ENCODE results near the gene MAG. TPM values are rescaled to one million over a fixed set of nuclear protein-coding genes. Genes with fewer than 3 reads are reported as not detected.

The MAG gene
- total RNA-seq, 2 donors from 2014 or later: 13.9 TPM; not detected in 1

DNA sequence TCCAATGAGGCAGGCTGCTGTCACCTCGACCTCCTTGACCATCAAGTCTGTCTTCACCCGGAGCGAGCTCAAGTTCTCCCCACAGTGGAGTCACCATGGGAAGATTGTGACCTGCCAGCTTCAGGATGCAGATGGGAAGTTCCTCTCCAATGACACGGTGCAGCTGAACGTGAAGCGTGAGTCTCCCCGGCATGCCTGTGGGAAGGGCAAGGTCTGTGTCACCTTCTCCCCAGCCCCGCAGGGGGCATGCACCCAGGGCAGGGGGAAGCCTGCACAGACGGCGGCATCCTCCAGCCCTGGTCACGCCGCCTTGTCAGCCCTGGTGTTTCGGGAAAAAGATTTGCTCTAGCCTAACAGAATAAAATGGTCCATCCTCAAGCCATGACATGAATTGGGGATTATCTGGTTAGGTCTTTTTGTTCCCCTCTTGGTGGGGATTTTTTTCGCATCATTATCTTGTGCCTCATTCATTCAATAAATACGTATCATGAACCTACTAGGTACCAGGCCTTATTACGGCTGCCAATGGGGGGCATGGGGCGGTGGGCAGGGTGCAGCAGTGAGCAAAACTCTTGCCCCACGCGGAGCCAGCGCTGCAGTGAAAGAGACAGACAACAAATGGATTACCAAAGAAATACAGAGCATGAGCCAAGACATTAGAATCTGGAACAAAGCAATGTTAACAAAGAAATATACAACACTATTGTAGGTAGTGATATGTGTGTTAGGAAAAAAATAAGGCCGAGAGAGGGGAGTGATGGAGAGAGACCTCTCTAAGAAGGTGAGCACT, 44.4 kb downstream of the MAG start:
- intact Hi-C loops (cut with DNase I): no loop called here
- Histone ChIP-seq H3K27me3 (replicated peaks; ENCODE audit: insufficient read depth) (no peaks in the 10 kb centered on the region), H3K9me3 (no peaks in the 10 kb centered on the region), H3K27ac (no peak overlapping the region), H3K36me3 (no peaks in the 10 kb centered on the region), H3K4me3 (no peak overlapping the region), H3K4me1 (replicated peaks) (no peaks in the 10 kb centered on the region)
- DNase-seq (ENCODE audit: low spot score): no peak
- WGBS: 84% methylated on average over 21 of the region's 21 CpGs
- TF ChIP-seq POLR2AphosphoS5 (IDR thresholded peaks at IDR 0.05): no peak
- TF ChIP-seq, protein P1, sequence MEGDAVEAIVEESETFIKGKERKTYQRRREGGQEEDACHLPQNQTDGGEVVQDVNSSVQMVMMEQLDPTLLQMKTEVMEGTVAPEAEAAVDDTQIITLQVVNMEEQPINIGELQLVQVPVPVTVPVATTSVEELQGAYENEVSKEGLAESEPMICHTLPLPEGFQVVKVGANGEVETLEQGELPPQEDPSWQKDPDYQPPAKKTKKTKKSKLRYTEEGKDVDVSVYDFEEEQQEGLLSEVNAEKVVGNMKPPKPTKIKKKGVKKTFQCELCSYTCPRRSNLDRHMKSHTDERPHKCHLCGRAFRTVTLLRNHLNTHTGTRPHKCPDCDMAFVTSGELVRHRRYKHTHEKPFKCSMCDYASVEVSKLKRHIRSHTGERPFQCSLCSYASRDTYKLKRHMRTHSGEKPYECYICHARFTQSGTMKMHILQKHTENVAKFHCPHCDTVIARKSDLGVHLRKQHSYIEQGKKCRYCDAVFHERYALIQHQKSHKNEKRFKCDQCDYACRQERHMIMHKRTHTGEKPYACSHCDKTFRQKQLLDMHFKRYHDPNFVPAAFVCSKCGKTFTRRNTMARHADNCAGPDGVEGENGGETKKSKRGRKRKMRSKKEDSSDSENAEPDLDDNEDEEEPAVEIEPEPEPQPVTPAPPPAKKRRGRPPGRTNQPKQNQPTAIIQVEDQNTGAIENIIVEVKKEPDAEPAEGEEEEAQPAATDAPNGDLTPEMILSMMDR (IDR thresholded peaks at IDR 0.05): no peak

GRCh38 chr19:35337097-35337983, 45.4 kb downstream of the MAG start:
- no peak overlapping the region for H3K27ac ChIP-seq
- WGBS: 85% methylated on average over 25 of the region's 25 CpGs
- TF ChIP-seq POLR2A (IDR thresholded peaks at IDR 0.05) (no peak), POLR2AphosphoS5 (IDR thresholded peaks at IDR 0.05) (no peak)
- TF ChIP-seq, protein P1 (IDR thresholded peaks at IDR 0.05): no peak
- intact Hi-C loops (cut with DNase I): no loop called here
- no peak overlapping the region for H3K4me3 ChIP-seq
- no peak for DNase-seq (ENCODE audit: low spot score)
- H3K27me3 ChIP-seq (replicated peaks; ENCODE audit: insufficient read depth): no peaks in the 10 kb centered on the region
- no peaks in the 10 kb centered on the region for H3K4me1 ChIP-seq (replicated peaks)
- no peaks in the 10 kb centered on the region for H3K9me3 ChIP-seq
- H3K36me3 ChIP-seq: no peaks in the 10 kb centered on the region

DNA sequence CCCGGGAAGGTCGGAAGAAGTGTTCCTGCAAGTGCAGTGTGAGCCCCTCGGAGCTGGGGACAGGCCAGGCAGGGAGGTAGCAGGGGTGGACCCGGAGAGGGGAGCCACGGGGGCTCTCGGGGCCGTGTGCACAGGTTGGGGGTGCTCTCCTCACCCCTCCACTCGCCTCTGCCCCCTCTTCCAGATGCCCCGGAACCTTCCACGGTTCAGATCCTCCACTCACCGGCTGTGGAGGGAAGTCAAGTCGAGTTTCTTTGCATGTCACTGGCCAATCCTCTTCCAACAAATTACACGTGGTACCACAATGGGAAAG, 46.0 kb downstream of the MAG start:
- Histone ChIP-seq H3K4me3 (no peak overlapping the region), H3K36me3 (no peaks in the 10 kb centered on the region), H3K9me3 (no peaks in the 10 kb centered on the region), H3K4me1 (replicated peaks) (no peaks in the 10 kb centered on the region), H3K27ac (no peak overlapping the region), H3K27me3 (replicated peaks; ENCODE audit: insufficient read depth) (no peaks in the 10 kb centered on the region)
- intact Hi-C loops (cut with DNase I): no loop called here
- TF ChIP-seq, protein P1 (IDR thresholded peaks at IDR 0.05): no peak
- TF ChIP-seq POLR2A (IDR thresholded peaks at IDR 0.05) (no peak), POLR2AphosphoS5 (IDR thresholded peaks at IDR 0.05) (no peak)
- 85% methylated on average over 13 of the region's 13 CpGs for whole genome bisulfite sequencing
- no peak for DNase-seq (ENCODE audit: low spot score)

DNA sequence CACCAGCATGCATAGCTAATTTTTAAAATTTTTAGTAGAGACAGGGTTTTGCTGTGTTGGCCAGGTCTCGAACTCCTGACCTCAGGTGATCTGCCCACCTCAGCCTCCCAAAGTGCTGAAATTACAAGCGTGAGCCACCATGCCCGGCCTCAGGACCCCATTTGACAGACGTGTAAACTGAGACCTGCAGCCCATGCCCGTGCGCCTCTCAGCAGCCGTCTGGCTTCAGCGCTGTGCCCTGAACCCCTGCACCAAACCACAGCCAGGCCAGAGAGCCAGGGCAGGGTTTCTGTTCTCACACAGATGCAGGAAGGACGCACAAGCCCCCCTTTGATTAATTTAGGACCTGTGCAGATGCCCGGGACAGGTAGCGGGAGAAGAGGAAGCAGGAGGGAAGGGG, 48.5 kb downstream of the MAG start:
- H3K9me3 ChIP-seq: no peaks in the 10 kb centered on the region
- WGBS: 85% methylated on average over 11 of the region's 11 CpGs
- H3K4me1 ChIP-seq (replicated peaks): no peaks in the 10 kb centered on the region
- no peak for TF ChIP-seq POLR2A (IDR thresholded peaks at IDR 0.05)
- TF ChIP-seq, protein P1 (IDR thresholded peaks at IDR 0.05): no peak
- TF ChIP-seq POLR2AphosphoS5 (IDR thresholded peaks at IDR 0.05): no peak
- no peaks in the 10 kb centered on the region for H3K36me3 ChIP-seq
- H3K27me3 ChIP-seq (replicated peaks; ENCODE audit: insufficient read depth): no peaks in the 10 kb centered on the region
- no peak overlapping the region for H3K27ac ChIP-seq
- intact Hi-C loops (cut with DNase I): no loop called here
- no peak for DNase-seq (ENCODE audit: low spot score)
- no peak overlapping the region for H3K4me3 ChIP-seq
